Measurements from ENCODE around the gene FCER2. TPM values are rescaled to one million over a fixed set of nuclear protein-coding genes. Genes with fewer than 3 reads are reported as not detected.

FCER2 gene
- total and polyA plus RNA-seq, 2 of the 4 experiments (the other 2 are of a cell fraction): not detected

- DNase-seq: no peak
- TF ChIP-seq RCOR1 (IDR thresholded peaks at IDR 0.05; ENCODE audit: insufficient replicate concordance, low read length) (no peak), FOS (IDR thresholded peaks at IDR 0.05; ENCODE audit: low read depth, low read length) (no peak), RFX5 (IDR thresholded peaks at IDR 0.05; ENCODE audit: low read depth, low read length) (no peak), MXI1 (IDR thresholded peaks at IDR 0.05; ENCODE audit: borderline replicate concordance, low read depth, low read length) (no peak), SMC3 (IDR thresholded peaks at IDR 0.05; ENCODE audit: low read depth, low read length) (no peak), CHD1 (IDR thresholded peaks at IDR 0.05; ENCODE audit: low read depth, low read length) (no peak), BHLHE40 (IDR thresholded peaks at IDR 0.05; ENCODE audit: low read depth, low read length) (no peak), NFE2L2 (IDR thresholded peaks at IDR 0.05; ENCODE audit: low read depth, low read length) (no peak), POLR2A (IDR thresholded peaks at IDR 0.05; ENCODE audit: low read depth, low read length) (no peak), RAD21 (IDR thresholded peaks at IDR 0.05; ENCODE audit: low read length) (no peak), CTCF (conservative IDR thresholded peaks at IDR 0.05; ENCODE audit: low read depth, low read length) (no peak), USF2 (IDR thresholded peaks at IDR 0.05; ENCODE audit: low read depth, low read length) (no peak), MAFK (IDR thresholded peaks at IDR 0.05; ENCODE audit: low read depth, low read length) (no peak)
- Histone ChIP-seq H3K14ac (replicated peaks; ENCODE audit: low read depth, low read length) (no peak overlapping the region), H3K36me3 (ENCODE audit: control insufficient read depth, insufficient read depth, low read length) (no peaks in the 10 kb centered on the region), H3K27me3 (ENCODE audit: control insufficient read depth, insufficient read depth, low read length) (peaks cover 44% of the 10 kb centered on the region), H2AFZ (replicated peaks; ENCODE audit: low read length, poor library complexity) (no peak overlapping the region), H3K56ac (ENCODE audit: extremely low read depth, insufficient read depth, low read length) (no peak overlapping the region), H3K4me1 (ENCODE audit: control insufficient read depth, insufficient read depth, low read length) (no peaks in the 10 kb centered on the region), H4K5ac (ENCODE audit: low read depth, low read length) (no peak overlapping the region), H4K91ac (ENCODE audit: insufficient read depth, low read depth, low read length) (no peak overlapping the region), H3K79me1 (ENCODE audit: low read depth in 1 of 2, low read length in 2 of 2) (no peaks in the 10 kb centered on the region), H3K18ac (ENCODE audit: low read depth, low read length) (no peak overlapping the region), H3K9me3 (ENCODE audit: control insufficient read depth, insufficient read depth, low read length) (no peaks in the 10 kb centered on the region), H2BK120ac (ENCODE audit: low read depth, low read length) (no peak overlapping the region), H2BK20ac (ENCODE audit: low read depth, low read length) (no peak overlapping the region), H3K23ac (ENCODE audit: low read depth, low read length) (no peak overlapping the region), H3K9ac (ENCODE audit: low read depth, low read length) (no peak overlapping the region), H4K8ac (ENCODE audit: low read depth in 2 of 2, low read length in 2 of 2) (no peak overlapping the region), H2AK9ac (replicated peaks; ENCODE audit: low read depth, low read length, poor library complexity) (no peak overlapping the region), H3K4me3 (ENCODE audit: insufficient read depth, low read depth, low read length) (no peak overlapping the region), H4K20me1 (ENCODE audit: insufficient read depth, low read length) (no peaks in the 10 kb centered on the region), H3K9me1 (ENCODE audit: insufficient read depth, low read length) (no peaks in the 10 kb centered on the region), H3K27ac (ENCODE audit: insufficient read depth, low read length) (no peak overlapping the region), H3K4ac (ENCODE audit: low read depth, low read length) (no peak overlapping the region), H3K4me2 (ENCODE audit: low read depth, low read length) (no peak overlapping the region), H2BK15ac (ENCODE audit: low read depth, low read length) (no peak overlapping the region), H2BK5ac (ENCODE audit: low read depth, low read length, poor library complexity, severe bottlenecking) (no peak overlapping the region), H2AK5ac (ENCODE audit: low read depth, low read length) (no peak overlapping the region)
- ChIA-PET CTCF (no interaction called here), POLR2A (ENCODE audit: unreplicated experiment) (no interaction called here)
- intact Hi-C loops (cut with micrococcal nuclease): no loop called here
- dilution Hi-C loops (cut with HindIII; ENCODE audit: low sequenced_read_pairs, unreplicated experiment): no loop called here
- 3% methylated on average over 26 of the region's 78 CpGs; no CpG with 5 or more reads in 1 of the 2 experiments for WGBS, 2 experiments (ENCODE audit: extremely low coverage in 2 of 2, insufficient read length in 1 of 2)
- no peak for ATAC-seq (ENCODE audit: low read depth)
- no TSS peak for BruUV-seq (replicated peaks)
- in situ Hi-C loops (cut with MboI; ENCODE audit: low sequenced_read_pairs): no loop called here
These were observed 28.6 kb upstream of the FCER2 start for GRCh38 chr19:7730286-7731217.
